Hepatocyte (in vitro differentiated cells): ENCODE measurements around the gene ATXN7L1.

Source experiments
- EZH2phosphoT487 ChIP-seq: fragments of 200-600 bp; sonication (generic); IDR thresholded peaks from one replicate; pipeline ENCODE4 v1.6.1; 2018; ENCODE audit warnings: antibody characterized with exemption, mild to moderate bottlenecking, low read depth, moderate library complexity; ENCODE audit not compliant: unreplicated experiment, severe bottlenecking
- TF ChIP-seq, protein P1 (sequence below): fragments of 200-600 bp; sonication (generic); IDR thresholded peaks from 2 replicates; pipeline ENCODE4 v1.5.1; 2016; ENCODE audit warnings: antibody characterized with exemption, mild to moderate bottlenecking; ENCODE audit not compliant: poor library complexity

DNA sequence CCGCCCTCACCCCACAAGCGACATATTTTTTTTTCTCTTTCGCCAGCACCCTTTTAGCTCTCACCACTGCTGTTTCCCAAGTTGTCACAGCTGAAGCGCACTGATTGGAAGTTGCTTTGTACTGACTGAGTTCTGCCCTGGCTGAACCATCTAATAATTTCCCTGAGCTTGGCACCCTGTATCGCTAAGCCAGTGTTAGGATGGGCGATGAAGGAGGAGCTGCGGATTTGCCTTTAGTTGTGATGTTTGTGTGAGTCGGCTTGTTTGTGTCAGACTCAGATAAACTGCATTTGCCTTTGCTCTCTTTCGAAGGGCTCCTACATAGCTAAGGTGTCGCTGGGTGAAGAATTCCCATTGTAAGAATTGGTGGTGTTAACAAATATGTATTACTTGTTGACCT, 1.3 kb upstream of the ATXN7L1 start:
- no peak for TF ChIP-seq EZH2phosphoT487
- TF ChIP-seq, protein P1, sequence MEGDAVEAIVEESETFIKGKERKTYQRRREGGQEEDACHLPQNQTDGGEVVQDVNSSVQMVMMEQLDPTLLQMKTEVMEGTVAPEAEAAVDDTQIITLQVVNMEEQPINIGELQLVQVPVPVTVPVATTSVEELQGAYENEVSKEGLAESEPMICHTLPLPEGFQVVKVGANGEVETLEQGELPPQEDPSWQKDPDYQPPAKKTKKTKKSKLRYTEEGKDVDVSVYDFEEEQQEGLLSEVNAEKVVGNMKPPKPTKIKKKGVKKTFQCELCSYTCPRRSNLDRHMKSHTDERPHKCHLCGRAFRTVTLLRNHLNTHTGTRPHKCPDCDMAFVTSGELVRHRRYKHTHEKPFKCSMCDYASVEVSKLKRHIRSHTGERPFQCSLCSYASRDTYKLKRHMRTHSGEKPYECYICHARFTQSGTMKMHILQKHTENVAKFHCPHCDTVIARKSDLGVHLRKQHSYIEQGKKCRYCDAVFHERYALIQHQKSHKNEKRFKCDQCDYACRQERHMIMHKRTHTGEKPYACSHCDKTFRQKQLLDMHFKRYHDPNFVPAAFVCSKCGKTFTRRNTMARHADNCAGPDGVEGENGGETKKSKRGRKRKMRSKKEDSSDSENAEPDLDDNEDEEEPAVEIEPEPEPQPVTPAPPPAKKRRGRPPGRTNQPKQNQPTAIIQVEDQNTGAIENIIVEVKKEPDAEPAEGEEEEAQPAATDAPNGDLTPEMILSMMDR, result no peak
